ENCODE data around the gene ELAPOR1. TPM values are rescaled to one million over a fixed set of nuclear protein-coding genes. Genes with fewer than 3 reads are reported as not detected.

ELAPOR1 gene
- total and polyA plus RNA-seq, 2 of the 4 experiments (the other 2 are of a cell fraction) = 0.54 to 1.6 TPM

DNA sequence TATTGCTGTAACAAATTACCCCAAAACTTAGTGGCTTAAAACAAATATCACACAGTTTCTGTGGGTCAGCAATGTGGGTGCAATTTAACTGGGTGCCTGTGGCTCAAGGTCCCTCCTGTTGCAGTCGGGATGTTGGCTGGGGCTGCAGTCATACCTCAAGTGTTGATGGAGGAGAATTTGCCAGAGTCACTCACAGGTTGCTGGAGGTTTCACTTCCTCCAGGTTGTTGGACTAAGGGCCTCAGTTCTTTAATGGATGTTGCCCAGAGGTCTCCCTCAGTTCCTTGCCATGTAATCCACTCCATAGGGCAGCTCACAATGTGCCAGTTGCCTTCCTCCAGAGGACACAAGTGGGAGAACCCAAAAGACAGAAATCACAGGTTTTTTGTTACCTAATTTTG is 35.6 kb upstream of the ELAPOR1 start (continued):
- TF ChIP-seq MAFK (IDR thresholded peaks at IDR 0.05; ENCODE audit: low read depth, low read length) (no peak), POLR2A (IDR thresholded peaks at IDR 0.05; ENCODE audit: low read depth, low read length) (no peak), RCOR1 (IDR thresholded peaks at IDR 0.05; ENCODE audit: insufficient replicate concordance, low read length) (no peak), FOS (IDR thresholded peaks at IDR 0.05; ENCODE audit: low read depth, low read length) (no peak), BHLHE40 (IDR thresholded peaks at IDR 0.05; ENCODE audit: low read depth, low read length) (no peak)

DNA sequence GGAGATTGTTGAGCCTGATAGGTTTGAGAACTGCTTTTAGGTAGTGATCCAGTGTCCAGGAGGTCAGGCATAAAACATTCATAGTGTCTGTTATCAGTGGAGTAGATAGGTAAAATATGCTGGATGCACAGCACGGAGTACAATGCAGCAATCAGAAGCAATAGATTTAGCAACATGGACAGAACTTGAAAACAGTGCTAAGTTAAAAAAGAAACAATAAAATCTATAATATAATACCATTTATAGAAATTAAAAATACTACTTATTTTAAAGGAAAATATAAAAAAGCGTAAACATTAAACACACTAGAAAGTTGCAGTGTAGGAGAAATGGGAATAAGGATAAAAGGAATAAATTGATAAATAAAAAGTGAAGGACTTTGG is 34.7 kb upstream of the ELAPOR1 start:
- Histone ChIP-seq H3K27ac (ENCODE audit: insufficient read depth, low read length) (no peak overlapping the region), H3K4ac (ENCODE audit: low read depth, low read length) (no peak overlapping the region), H2BK15ac (ENCODE audit: low read depth, low read length) (no peak overlapping the region), H3K14ac (replicated peaks; ENCODE audit: low read depth, low read length) (no peak overlapping the region), H3K9me3 (ENCODE audit: control insufficient read depth, insufficient read depth, low read length) (no peaks in the 10 kb centered on the region), H2BK20ac (ENCODE audit: low read depth, low read length) (no peak overlapping the region), H2AFZ (replicated peaks; ENCODE audit: low read length, poor library complexity) (no peak overlapping the region), H2AK5ac (ENCODE audit: low read depth, low read length) (no peak overlapping the region), H3K4me2 (ENCODE audit: low read depth, low read length) (no peak overlapping the region), H2AK9ac (replicated peaks; ENCODE audit: low read depth, low read length, poor library complexity) (no peak overlapping the region), H3K4me1 (ENCODE audit: control insufficient read depth, insufficient read depth, low read length) (no peaks in the 10 kb centered on the region), H3K9ac (ENCODE audit: low read depth, low read length) (no peak overlapping the region), H3K4me3 (ENCODE audit: insufficient read depth, low read depth, low read length) (no peak overlapping the region), H4K91ac (ENCODE audit: insufficient read depth, low read depth, low read length) (no peak overlapping the region), H4K8ac (ENCODE audit: low read depth in 2 of 2, low read length in 2 of 2) (no peak overlapping the region), H4K20me1 (ENCODE audit: insufficient read depth, low read length) (no peaks in the 10 kb centered on the region; the same call in 1 of the 2 replicates), H2BK5ac (ENCODE audit: low read depth, low read length, poor library complexity, severe bottlenecking) (no peak overlapping the region), H3K27me3 (ENCODE audit: control insufficient read depth, insufficient read depth, low read length) (no peaks in the 10 kb centered on the region), H2BK120ac (ENCODE audit: low read depth, low read length) (no peak overlapping the region), H3K23ac (ENCODE audit: low read depth, low read length) (no peak overlapping the region), H3K18ac (ENCODE audit: low read depth, low read length) (no peak overlapping the region), H4K5ac (ENCODE audit: low read depth, low read length) (no peak overlapping the region), H3K79me1 (ENCODE audit: low read depth in 1 of 2, low read length in 2 of 2) (peaks cover 3% of the 10 kb centered on the region in 2 experiments; a peak in 3 of 4 replicates), H3K36me3 (ENCODE audit: control insufficient read depth, insufficient read depth, low read length) (no peaks in the 10 kb centered on the region), H3K56ac (ENCODE audit: extremely low read depth, insufficient read depth, low read length) (no peak overlapping the region), H3K9me1 (ENCODE audit: insufficient read depth, low read length) (no peaks in the 10 kb centered on the region)
- DNase-seq (no peak), ATAC-seq (ENCODE audit: low read depth) (no peak)
- in situ Hi-C loops (cut with MboI; ENCODE audit: low sequenced_read_pairs) (no loop called here), dilution Hi-C loops (cut with HindIII; ENCODE audit: low sequenced_read_pairs, unreplicated experiment) (no loop called here), intact Hi-C loops (cut with micrococcal nuclease) (no loop called here)
- WGBS, 2 experiments (ENCODE audit: extremely low coverage in 2 of 2, insufficient read length in 1 of 2) = 100% methylated on average over 1 of the region's 2 CpGs; no CpG with 5 or more reads in 1 of the 2 experiments
- BruUV-seq (replicated peaks) = no TSS peak
- ChIA-PET CTCF (no interaction called here), POLR2A (ENCODE audit: unreplicated experiment) (no interaction called here)
- TF ChIP-seq MXI1 (IDR thresholded peaks at IDR 0.05; ENCODE audit: borderline replicate concordance, low read depth, low read length) = no peak
- TF ChIP-seq NFE2L2 (IDR thresholded peaks at IDR 0.05; ENCODE audit: low read depth, low read length) = no peak
- TF ChIP-seq RFX5 (IDR thresholded peaks at IDR 0.05; ENCODE audit: low read depth, low read length) = no peak
- no peak for TF ChIP-seq SMC3 (IDR thresholded peaks at IDR 0.05; ENCODE audit: low read depth, low read length)
- TF ChIP-seq FOS (IDR thresholded peaks at IDR 0.05; ENCODE audit: low read depth, low read length) = no peak
- TF ChIP-seq CEBPB (IDR thresholded peaks at IDR 0.05; ENCODE audit: low read depth, low read length) = no peak
- TF ChIP-seq, protein P1, sequence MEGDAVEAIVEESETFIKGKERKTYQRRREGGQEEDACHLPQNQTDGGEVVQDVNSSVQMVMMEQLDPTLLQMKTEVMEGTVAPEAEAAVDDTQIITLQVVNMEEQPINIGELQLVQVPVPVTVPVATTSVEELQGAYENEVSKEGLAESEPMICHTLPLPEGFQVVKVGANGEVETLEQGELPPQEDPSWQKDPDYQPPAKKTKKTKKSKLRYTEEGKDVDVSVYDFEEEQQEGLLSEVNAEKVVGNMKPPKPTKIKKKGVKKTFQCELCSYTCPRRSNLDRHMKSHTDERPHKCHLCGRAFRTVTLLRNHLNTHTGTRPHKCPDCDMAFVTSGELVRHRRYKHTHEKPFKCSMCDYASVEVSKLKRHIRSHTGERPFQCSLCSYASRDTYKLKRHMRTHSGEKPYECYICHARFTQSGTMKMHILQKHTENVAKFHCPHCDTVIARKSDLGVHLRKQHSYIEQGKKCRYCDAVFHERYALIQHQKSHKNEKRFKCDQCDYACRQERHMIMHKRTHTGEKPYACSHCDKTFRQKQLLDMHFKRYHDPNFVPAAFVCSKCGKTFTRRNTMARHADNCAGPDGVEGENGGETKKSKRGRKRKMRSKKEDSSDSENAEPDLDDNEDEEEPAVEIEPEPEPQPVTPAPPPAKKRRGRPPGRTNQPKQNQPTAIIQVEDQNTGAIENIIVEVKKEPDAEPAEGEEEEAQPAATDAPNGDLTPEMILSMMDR (conservative IDR thresholded peaks at IDR 0.05; ENCODE audit: low read depth, low read length) = no peak
- TF ChIP-seq RAD21 (IDR thresholded peaks at IDR 0.05; ENCODE audit: low read length) = no peak
- TF ChIP-seq MAFK (IDR thresholded peaks at IDR 0.05; ENCODE audit: low read depth, low read length) = no peak
- no peak for TF ChIP-seq RCOR1 (IDR thresholded peaks at IDR 0.05; ENCODE audit: insufficient replicate concordance, low read length)
- TF ChIP-seq CHD1 (IDR thresholded peaks at IDR 0.05; ENCODE audit: low read depth, low read length) = no peak
- TF ChIP-seq, protein P2, sequence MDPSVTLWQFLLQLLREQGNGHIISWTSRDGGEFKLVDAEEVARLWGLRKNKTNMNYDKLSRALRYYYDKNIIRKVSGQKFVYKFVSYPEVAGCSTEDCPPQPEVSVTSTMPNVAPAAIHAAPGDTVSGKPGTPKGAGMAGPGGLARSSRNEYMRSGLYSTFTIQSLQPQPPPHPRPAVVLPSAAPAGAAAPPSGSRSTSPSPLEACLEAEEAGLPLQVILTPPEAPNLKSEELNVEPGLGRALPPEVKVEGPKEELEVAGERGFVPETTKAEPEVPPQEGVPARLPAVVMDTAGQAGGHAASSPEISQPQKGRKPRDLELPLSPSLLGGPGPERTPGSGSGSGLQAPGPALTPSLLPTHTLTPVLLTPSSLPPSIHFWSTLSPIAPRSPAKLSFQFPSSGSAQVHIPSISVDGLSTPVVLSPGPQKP (IDR thresholded peaks at IDR 0.05; ENCODE audit: borderline replicate concordance, low read depth, low read length) = no peak
- TF ChIP-seq BHLHE40 (IDR thresholded peaks at IDR 0.05; ENCODE audit: low read depth, low read length) = no peak
- TF ChIP-seq POLR2A (IDR thresholded peaks at IDR 0.05; ENCODE audit: low read depth, low read length) = no peak
- TF ChIP-seq MAZ (IDR thresholded peaks at IDR 0.05; ENCODE audit: borderline replicate concordance, low read depth, low read length) = no peak

Data from IMR-90 (cell line).